ENCODE measurements around the gene HOXB1.
A peak's percentile ranks its signal among the peaks of the same experiment; 100 is the strongest.

HOXB1 gene

GRCh38 chr17:48546137-48546923 is 15.5 kb upstream of the HOXB1 start:
- Histone ChIP-seq H3K27ac (ENCODE audit: low read length) (peak overlapping the region; percentile 97), H3K4me1 (ENCODE audit: control insufficient read depth, insufficient read depth, low read length) (peaks cover 61% of the 10 kb centered on the region), H3K4me3 (ENCODE audit: low read length in 2 of 2) (peak overlapping the region; percentile 49 to 93), H3K36me3 (ENCODE audit: control insufficient read depth in 2 of 2, insufficient read depth in 2 of 2, low read length in 2 of 2) (peaks cover 3 to 6% of the 10 kb centered on the region in 2 donors), H3K27me3 (ENCODE audit: control insufficient read depth in 1 of 2, insufficient read depth in 2 of 2, low read length in 2 of 2) (peaks cover 0 to 3% of the 10 kb centered on the region in 2 donors), H3K9ac (ENCODE audit: low read length in 2 of 2) (peak overlapping the region; percentile 51 to 69), H3K9me3 (ENCODE audit: control insufficient read depth in 2 of 2, low read length in 2 of 2) (no peaks in the 10 kb centered on the region)

GRCh38 chr17:48545539-48545938 is 14.7 kb upstream of the HOXB1 start:
- H3K27me3 ChIP-seq (ENCODE audit: control insufficient read depth in 1 of 2, insufficient read depth in 2 of 2, low read length in 2 of 2), result peaks cover 0 to 3% of the 10 kb centered on the region in 2 donors
- peak overlapping the region; percentile 97 for H3K27ac ChIP-seq (ENCODE audit: low read length)
- H3K9ac ChIP-seq (ENCODE audit: low read length in 2 of 2), result peak overlapping the region; percentile 29 to 60
- H3K4me3 ChIP-seq (ENCODE audit: low read length in 2 of 2), result peak overlapping the region; percentile 13 to 93
- peaks cover 66% of the 10 kb centered on the region for H3K4me1 ChIP-seq (ENCODE audit: control insufficient read depth, insufficient read depth, low read length)
- no peaks in the 10 kb centered on the region for H3K9me3 ChIP-seq (ENCODE audit: control insufficient read depth in 2 of 2, low read length in 2 of 2)
- H3K36me3 ChIP-seq (ENCODE audit: control insufficient read depth in 2 of 2, insufficient read depth in 2 of 2, low read length in 2 of 2), result peaks cover 3 to 6% of the 10 kb centered on the region in 2 donors

GRCh38 chr17:48545022-48545375 is 14.2 kb upstream of the HOXB1 start, which contains the start of gene HOXB2:
Gene HOXB2, minus strand, starts transcription at chr17:48545109. Its CDS starts 198 bp downstream, at chr17:48544911.
- peaks cover under 1 to 3% of the 10 kb centered on the region in 2 donors for H3K36me3 ChIP-seq (ENCODE audit: control insufficient read depth in 2 of 2, insufficient read depth in 2 of 2, low read length in 2 of 2)
- peak within 1 kb of the TSS; percentile 97 for H3K27ac ChIP-seq (ENCODE audit: low read length)
- H3K4me1 ChIP-seq (ENCODE audit: control insufficient read depth, insufficient read depth, low read length), result peaks cover 65% of the 10 kb centered on the region
- no peaks in the 10 kb centered on the region for H3K27me3 ChIP-seq (ENCODE audit: control insufficient read depth in 1 of 2, insufficient read depth in 2 of 2, low read length in 2 of 2)
- peak within 1 kb of the TSS; percentile 90 to 95 for H3K9ac ChIP-seq (ENCODE audit: low read length in 2 of 2)
- no peaks in the 10 kb centered on the region for H3K9me3 ChIP-seq (ENCODE audit: control insufficient read depth in 2 of 2, low read length in 2 of 2)
- peak within 1 kb of the TSS; percentile 93 to 96 for H3K4me3 ChIP-seq (ENCODE audit: low read length in 2 of 2)

- Histone ChIP-seq H3K36me3 (ENCODE audit: control insufficient read depth in 2 of 2, insufficient read depth in 2 of 2, low read length in 2 of 2) (peaks cover 0 to 2% of the 10 kb centered on the region in 2 donors), H3K27me3 (ENCODE audit: control insufficient read depth in 1 of 2, insufficient read depth in 2 of 2, low read length in 2 of 2) (no peaks in the 10 kb centered on the region), H3K4me1 (ENCODE audit: control insufficient read depth, insufficient read depth, low read length) (peaks cover 65% of the 10 kb centered on the region), H3K4me3 (ENCODE audit: low read length in 2 of 2) (peak overlapping the region; percentile 93 to 96), H3K9me3 (ENCODE audit: control insufficient read depth in 2 of 2, low read length in 2 of 2) (no peaks in the 10 kb centered on the region), H3K27ac (ENCODE audit: low read length) (peak overlapping the region; percentile 97), H3K9ac (ENCODE audit: low read length in 2 of 2) (peak overlapping the region; percentile 90 to 95)
Measured at GRCh38 chr17:48544349-48545021, 13.7 kb upstream of the HOXB1 start.

- H3K36me3 ChIP-seq (ENCODE audit: control insufficient read depth in 2 of 2, insufficient read depth in 2 of 2, low read length in 2 of 2), result peaks cover 0 to 2% of the 10 kb centered on the region in 2 donors
- peaks cover 60% of the 10 kb centered on the region for H3K4me1 ChIP-seq (ENCODE audit: control insufficient read depth, insufficient read depth, low read length)
- H3K4me3 ChIP-seq (ENCODE audit: low read length in 2 of 2), result peak overlapping the region; percentile 93 to 96
- peak overlapping the region; percentile 90 to 95 for H3K9ac ChIP-seq (ENCODE audit: low read length in 2 of 2)
- H3K9me3 ChIP-seq (ENCODE audit: control insufficient read depth in 2 of 2, low read length in 2 of 2), result no peaks in the 10 kb centered on the region
- H3K27me3 ChIP-seq (ENCODE audit: control insufficient read depth in 1 of 2, insufficient read depth in 2 of 2, low read length in 2 of 2), result no peaks in the 10 kb centered on the region
- H3K27ac ChIP-seq (ENCODE audit: low read length), result peak overlapping the region; percentile 97
Measured at GRCh38 chr17:48543854-48544348, 13.1 kb upstream of the HOXB1 start.

- Histone ChIP-seq H3K9ac (ENCODE audit: low read length in 2 of 2) (peak overlapping the region; percentile 90 to 95), H3K27me3 (ENCODE audit: control insufficient read depth in 1 of 2, insufficient read depth in 2 of 2, low read length in 2 of 2) (no peaks in the 10 kb centered on the region), H3K36me3 (ENCODE audit: control insufficient read depth in 2 of 2, insufficient read depth in 2 of 2, low read length in 2 of 2) (peaks cover 0 to 2% of the 10 kb centered on the region in 2 donors), H3K4me3 (ENCODE audit: low read length in 2 of 2) (peak overlapping the region; percentile 93 to 96), H3K4me1 (ENCODE audit: control insufficient read depth, insufficient read depth, low read length) (peaks cover 56% of the 10 kb centered on the region), H3K27ac (ENCODE audit: low read length) (peak overlapping the region; percentile 97), H3K9me3 (ENCODE audit: control insufficient read depth in 2 of 2, low read length in 2 of 2) (no peaks in the 10 kb centered on the region)
Measured at GRCh38 chr17:48543107-48543853, 12.5 kb upstream of the HOXB1 start.

- H3K36me3 ChIP-seq (ENCODE audit: control insufficient read depth in 2 of 2, insufficient read depth in 2 of 2, low read length in 2 of 2), result peaks cover 0 to 2% of the 10 kb centered on the region in 2 donors
- H3K4me1 ChIP-seq (ENCODE audit: control insufficient read depth, insufficient read depth, low read length), result peaks cover 50% of the 10 kb centered on the region
- peak overlapping the region; percentile 90 to 95 for H3K9ac ChIP-seq (ENCODE audit: low read length in 2 of 2)
- peak overlapping the region; percentile 93 to 96 for H3K4me3 ChIP-seq (ENCODE audit: low read length in 2 of 2)
- no peaks in the 10 kb centered on the region for H3K9me3 ChIP-seq (ENCODE audit: control insufficient read depth in 2 of 2, low read length in 2 of 2)
- peak overlapping the region; percentile 97 for H3K27ac ChIP-seq (ENCODE audit: low read length)
- no peaks in the 10 kb centered on the region for H3K27me3 ChIP-seq (ENCODE audit: control insufficient read depth in 1 of 2, insufficient read depth in 2 of 2, low read length in 2 of 2)
Measured at GRCh38 chr17:48542698-48543106, 11.9 kb upstream of the HOXB1 start.

- Histone ChIP-seq H3K27me3 (ENCODE audit: control insufficient read depth in 1 of 2, insufficient read depth in 2 of 2, low read length in 2 of 2) (no peaks in the 10 kb centered on the region), H3K4me1 (ENCODE audit: control insufficient read depth, insufficient read depth, low read length) (peaks cover 45% of the 10 kb centered on the region)
Measured at GRCh38 chr17:48542114-48542656, 11.4 kb upstream of the HOXB1 start.

GRCh38 chr17:48541577-48542113 is 10.8 kb upstream of the HOXB1 start:
- Histone ChIP-seq H3K9me3 (ENCODE audit: control insufficient read depth in 2 of 2, low read length in 2 of 2) (no peaks in the 10 kb centered on the region), H3K4me1 (ENCODE audit: control insufficient read depth, insufficient read depth, low read length) (peaks cover 39% of the 10 kb centered on the region), H3K9ac (ENCODE audit: low read length in 2 of 2) (peak overlapping the region; percentile 90 to 95), H3K36me3 (ENCODE audit: control insufficient read depth in 2 of 2, insufficient read depth in 2 of 2, low read length in 2 of 2) (peaks cover 0 to 2% of the 10 kb centered on the region in 2 donors), H3K27me3 (ENCODE audit: control insufficient read depth in 1 of 2, insufficient read depth in 2 of 2, low read length in 2 of 2) (no peaks in the 10 kb centered on the region), H3K27ac (ENCODE audit: low read length) (peak overlapping the region; percentile 97), H3K4me3 (ENCODE audit: low read length in 2 of 2) (peak overlapping the region; percentile 87 to 93)

More at GRCh38 chr17:48542114-48542656, 11.4 kb upstream of the HOXB1 start:
- peaks cover 0 to 2% of the 10 kb centered on the region in 2 donors for H3K36me3 ChIP-seq (ENCODE audit: control insufficient read depth in 2 of 2, insufficient read depth in 2 of 2, low read length in 2 of 2)
- peak overlapping the region; percentile 97 for H3K27ac ChIP-seq (ENCODE audit: low read length)
- H3K9ac ChIP-seq (ENCODE audit: low read length in 2 of 2), result peak overlapping the region; percentile 90 to 95
- H3K9me3 ChIP-seq (ENCODE audit: control insufficient read depth in 2 of 2, low read length in 2 of 2), result no peaks in the 10 kb centered on the region
- H3K4me3 ChIP-seq (ENCODE audit: low read length in 2 of 2), result peak overlapping the region; percentile 87 to 93

All from stomach smooth muscle (tissue), 2 donors.